DND-41 (cell line): ENCODE measurements around the gene IL22.

ENCODE experiments used
- CTCF ChIP-seq: IDR thresholded peaks from 2 replicates; pipeline ENCODE4 v1.5.1; 2012; ENCODE audit warnings: borderline replicate concordance, low read length, moderate library complexity, mild to moderate bottlenecking; ENCODE audit not compliant: poor library complexity, severe bottlenecking; ENCODE audit errors: extremely low read depth
- EZH2 ChIP-seq: IDR thresholded peaks from 3 replicates; pipeline ENCODE4 v1.6.1; 2012; ENCODE audit warnings: borderline replicate concordance, low read depth, mild to moderate bottlenecking, moderate library complexity, low read length, inconsistent platforms; ENCODE audit not compliant: severe bottlenecking

DNA sequence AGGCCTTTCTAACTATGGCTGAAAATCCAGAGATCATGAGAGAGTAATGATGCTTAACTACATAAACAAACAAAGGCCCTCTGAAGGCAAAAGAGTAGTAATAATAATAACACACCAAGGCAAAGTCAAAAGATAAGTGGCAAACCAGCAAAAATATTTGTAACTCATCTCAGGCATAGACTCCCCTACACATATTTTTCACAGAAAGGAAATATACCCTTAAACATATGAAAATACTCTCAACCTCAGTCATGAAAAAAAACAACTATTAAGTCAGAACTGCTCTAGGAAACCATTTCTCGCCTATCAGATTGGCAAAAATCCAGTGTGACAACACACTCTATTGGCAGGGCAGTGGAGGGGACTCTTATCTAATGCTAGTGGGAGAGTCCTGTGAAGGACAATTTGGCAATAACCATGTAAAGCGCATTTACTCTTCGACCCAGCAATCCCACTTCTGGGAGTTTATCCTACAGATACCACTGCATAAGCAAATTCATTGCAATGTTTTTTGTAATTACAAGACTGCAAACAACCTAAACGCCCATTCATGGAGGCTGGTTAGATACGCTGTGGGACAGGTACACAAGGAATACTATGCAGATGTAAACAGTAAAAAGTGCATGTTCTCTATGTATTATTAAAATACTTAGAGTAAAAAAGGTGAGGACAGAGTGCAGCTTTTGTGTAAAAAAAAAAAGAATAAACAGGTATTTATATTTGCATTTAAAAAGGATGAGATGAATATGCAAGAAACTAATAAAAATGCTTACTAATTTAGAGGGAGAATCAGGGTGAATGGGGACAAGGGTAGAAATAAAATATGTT, 26.0 kb upstream of the IL22 start:
- TF ChIP-seq EZH2, result no peak
- TF ChIP-seq CTCF, result no peak
